HG03442 (cell line): ENCODE results near the gene DPYSL4.

Experiments
- ATAC-seq: cut with Tn5 transposase; IDR thresholded peaks from one replicate; pipeline ENCODE4 v1.9.1; 2021; ENCODE audit warnings: mild to moderate bottlenecking, moderate library complexity; ENCODE audit not compliant: unreplicated experiment

DPYSL4 gene

DNA sequence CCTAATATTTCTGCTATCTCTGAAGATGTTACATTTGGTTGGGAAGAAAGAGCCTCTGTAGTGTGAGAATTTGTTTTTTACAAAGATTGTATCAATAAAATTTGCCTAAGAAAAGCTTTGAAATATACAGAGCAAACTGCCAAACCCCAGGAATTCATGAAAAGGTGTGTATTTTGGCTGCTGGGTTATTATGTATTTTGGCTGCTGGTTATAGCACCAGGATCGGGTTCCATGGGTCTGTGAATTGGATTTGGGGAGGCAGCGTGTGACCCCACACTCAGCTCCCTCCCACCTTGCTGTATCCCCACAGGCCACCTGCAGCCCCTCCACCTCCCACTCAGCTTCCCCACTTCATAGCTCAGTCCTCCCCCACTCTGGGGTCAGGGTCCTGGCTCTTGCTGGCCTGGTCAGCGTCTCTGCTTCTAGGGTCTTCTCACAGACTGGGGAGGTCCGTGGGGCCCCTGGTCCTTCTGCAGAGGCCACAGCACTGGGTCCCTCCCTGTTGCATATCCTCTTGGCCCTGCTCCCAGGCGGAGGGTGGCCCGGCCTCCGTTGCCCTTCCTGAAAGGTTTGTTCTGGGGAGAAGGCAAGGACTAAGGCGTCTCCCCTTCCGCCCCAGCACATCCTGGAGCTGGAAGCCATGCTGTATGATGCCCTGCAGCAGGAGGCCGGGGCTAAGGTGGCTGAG, 24.0 kb upstream of the DPYSL4 start:
- no peak for ATAC-seq

DNA sequence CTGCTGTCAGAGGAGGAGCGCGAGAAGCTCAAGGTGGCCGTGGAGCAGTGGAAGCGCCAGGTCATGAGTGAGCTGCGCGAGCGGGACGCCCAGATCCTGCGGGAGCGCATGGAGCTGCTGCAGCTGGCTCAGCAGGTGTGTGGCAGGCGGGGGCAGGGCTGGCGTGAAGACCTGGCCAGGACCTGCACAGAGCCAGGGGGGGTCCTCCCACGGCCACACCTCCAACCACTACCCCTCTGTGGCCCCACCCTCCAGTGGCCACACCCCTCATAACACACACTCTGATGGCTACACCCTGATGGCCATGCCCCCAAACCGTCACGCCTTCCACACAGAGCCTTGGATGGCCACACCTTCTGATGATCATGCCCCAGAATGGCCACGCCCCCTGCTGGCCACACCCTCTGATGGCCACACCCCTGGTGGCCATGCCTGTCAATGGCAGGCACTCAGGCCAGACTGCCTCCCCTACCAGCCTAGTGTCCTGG, 23.4 kb upstream of the DPYSL4 start:
- peak; percentile 54 for ATAC-seq

DNA sequence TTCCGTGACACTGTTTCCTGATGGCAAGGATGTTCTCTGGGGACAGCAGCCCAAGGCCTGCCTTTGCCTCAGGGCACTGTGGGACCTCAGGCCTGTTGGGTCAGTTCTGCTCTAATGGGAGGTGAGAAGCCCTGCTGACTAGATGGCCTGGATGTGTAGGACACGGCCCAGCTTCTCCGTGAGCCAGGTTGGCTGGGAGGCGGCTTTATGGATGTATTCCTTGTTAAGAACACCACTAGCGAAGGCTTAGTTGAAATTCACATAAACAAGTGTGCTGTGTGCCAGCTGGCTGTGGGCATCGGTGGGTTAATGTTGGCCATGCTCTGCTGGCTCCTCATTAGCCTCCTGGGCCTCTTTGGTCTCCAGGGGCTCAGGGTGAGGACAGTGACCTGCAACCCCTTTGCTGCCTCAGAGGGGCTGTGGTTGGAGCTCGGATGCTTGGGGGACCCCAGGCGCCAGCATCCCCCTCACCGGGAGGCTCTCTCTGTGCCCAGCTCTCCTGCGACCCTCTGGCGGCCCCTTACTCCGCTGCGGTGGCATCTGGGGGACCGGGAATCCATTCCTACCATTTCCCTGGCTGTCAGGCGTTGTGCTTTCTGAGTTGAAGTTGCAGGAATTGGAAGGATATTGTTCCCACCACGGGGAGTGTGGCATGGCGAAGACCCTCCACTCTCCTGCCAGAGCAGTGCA, 22.8 kb upstream of the DPYSL4 start:
- ATAC-seq: no peak

DNA sequence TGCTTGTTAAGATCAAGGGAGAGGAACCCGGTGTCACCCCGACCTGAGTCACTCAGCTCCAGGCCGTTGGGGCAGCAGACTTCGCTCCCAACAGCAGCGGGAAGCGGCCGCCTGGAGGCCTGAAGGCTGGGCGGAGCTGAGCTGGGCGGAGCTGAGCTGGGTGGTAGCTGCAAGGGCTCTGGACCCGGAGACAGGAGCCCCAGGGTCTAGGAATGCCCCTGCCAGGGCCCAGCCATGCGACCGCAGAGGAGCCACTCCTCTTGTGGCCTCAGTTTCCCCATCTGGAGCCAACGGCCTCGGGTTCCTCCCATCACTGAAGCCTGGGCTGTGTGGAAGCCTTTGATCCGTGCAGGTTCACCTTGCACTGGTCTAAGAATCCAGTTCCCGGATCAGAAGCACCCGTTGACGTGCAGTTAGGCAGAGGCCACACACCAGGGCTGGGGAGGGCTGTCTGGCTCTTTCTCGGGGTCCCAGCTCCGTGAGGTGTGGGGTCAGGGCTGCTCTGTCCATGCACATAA, 21.9 kb upstream of the DPYSL4 start:
- ATAC-seq: no peak

DNA sequence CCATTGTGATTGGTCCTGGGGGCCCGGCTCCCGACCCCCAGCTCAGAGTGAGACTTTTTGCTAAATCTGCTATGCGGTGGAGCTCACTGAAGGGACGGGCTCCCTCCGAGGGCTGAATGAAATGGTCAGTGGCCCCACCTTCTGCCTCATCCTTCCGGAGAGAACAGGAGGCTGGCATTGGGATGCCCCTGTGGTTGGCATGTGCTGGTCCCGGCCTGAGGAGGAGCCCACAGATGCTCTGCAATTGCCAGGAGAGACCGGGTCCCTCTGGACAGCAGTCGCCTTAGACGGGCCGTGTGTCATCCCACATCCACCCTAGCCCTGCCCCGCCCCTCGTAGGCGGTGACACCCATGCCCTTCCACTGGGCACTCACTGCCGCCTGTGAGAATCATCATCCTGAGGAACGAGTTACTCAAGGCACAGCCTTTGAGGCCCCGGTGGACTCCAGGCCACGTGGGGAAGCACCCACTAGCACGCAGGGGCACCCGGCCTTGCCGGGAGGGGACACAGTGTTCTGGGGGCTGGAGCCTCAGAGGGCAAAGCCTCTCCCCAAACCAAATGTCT, 21.2 kb upstream of the DPYSL4 start:
- ATAC-seq: no peak

DNA sequence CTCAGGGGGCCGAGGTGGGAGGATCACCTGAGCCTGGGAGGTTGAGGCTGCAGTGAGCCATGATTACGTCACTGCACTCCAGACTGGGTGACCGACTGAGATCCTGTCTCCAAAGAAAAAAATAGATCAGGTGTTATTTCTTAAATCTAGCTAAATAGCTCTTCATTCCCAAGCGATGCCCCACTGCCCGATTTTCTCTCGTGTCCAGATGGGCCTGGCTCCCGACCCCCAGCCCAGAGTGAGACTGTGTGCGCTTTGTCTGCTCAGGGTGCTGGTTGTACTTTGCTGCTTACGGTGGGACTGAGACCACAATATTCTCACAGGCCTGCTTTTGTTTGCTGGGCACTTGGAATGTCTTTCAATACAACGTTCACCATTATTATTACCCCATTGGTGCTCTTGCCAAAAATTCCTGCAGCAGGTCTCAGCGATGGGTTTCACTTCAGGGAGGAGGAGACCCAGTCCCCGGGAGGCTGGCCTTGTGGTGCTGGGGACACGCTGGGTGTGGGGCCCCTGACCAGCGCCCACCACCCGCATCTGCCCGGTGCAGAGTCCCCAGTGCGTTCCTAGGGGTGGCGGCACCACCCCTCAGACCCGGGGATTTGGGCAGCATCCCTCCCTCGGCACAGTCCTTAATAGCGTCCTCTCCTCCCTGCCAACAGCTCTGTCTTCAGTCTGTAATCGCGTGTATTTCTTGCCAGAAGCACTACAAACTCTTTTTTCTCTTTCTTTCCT, 20.4 kb upstream of the DPYSL4 start:
- ATAC-seq: no peak

DNA sequence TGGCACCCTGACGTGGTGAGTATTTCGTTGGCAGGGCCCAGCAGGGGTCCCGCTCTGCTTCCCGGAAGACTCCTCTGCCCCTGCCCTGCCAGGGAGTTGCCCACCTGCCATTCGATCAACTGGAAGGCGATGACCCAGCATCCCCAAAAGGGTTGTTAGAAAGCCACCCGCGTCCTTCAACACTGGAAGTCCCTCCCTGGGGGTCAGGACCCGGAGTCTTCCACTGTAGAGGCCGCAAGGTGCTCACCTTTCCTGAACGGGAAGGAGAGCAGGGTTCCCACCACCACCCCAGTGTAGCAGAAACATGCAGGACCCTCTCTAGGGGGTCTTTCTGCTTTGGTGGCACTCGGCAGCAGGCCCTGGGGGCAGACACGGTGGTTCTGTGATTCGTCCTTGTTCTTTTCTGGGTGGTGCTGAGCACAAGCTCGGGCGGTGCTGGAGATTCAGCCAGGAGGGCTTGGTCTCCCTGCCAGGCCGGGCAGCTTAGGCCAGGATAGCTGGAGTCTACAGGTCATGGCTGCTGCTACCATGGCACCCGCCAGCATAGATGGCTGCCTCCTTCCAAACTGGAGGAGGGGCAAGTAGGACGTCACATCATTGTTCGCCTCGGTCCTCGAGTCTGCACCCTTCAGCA, 19.6 kb upstream of the DPYSL4 start:
- no peak for ATAC-seq

DNA sequence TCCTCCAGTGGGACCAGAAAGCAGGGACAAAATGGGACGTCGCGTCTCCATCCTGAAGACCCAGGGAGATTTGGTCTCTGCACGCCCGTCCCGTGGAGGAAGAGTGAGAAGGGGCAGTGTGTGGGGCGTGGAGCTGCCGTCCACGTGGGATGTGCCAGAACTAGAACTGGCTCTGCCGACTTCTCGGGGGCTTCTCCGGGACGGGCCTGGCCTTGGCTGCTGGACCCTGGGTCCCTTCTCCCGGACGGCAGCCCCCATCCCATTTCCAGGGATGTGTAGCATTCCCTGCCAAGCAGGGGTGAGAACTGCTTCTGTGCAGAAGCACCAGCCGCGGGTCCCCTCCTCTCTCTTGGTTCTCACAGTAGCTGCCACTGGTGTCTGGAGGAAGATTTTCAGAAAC, 18.8 kb upstream of the DPYSL4 start:
- ATAC-seq: no peak

DNA sequence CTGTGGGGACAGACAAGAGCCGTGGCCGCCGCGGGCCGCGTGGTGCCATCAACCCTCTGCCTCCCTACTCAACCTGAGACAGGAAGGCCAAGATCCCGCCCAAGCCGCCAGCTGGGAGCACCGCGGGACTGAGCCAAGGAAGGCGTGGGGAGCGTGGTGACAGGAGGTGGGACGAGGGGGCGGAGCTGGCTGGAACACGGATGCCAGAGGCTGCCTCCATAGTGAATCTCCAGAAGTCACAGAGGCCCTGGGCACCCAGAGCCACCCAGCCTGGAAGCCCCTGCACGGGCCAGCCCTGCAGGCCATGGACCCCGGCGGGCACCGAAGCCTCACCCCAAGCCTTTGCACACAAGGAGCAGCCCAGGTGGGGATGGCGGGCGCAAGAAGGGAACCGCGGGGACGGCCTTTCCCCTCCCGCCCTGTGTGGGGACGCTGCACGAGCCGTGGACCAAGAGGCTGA, 18.1 kb upstream of the DPYSL4 start:
- ATAC-seq: no peak

DNA sequence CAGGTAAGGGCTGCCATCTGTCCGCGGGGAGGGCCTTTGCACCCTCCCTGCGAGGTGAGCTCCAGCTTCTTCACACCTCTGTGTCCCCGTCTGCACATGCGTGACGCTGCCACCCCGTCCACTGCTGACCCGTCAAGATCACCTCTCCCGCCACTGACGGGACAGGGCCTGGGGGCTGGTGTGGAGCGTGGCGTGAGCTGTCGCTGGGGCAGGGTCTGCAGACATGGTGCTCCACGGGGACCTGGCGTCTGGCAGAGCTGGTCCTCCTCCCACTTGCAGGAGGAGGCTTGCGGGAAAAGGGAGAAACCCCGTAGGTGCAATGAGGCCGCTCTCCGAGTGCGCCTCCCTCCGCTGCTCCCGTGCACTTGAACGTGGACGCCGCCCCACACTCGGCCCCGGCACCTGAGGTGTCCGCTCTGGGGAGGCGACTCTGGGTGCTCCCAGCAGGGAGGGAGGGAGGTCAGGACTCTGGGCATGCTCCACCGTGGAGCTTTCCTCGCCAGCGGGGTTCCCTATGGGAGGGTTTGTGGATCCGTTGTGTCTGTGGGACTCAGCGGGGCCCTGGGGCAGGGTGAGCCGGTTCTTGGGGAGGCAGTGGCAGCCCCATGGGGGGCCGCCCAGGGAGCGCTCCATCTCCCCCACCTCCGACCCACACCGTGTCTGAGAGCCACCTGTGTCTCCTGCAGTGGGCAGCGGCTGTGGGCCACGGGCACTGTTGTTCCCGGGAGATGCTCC, 17.6 kb upstream of the DPYSL4 start:
- ATAC-seq: no peak

DNA sequence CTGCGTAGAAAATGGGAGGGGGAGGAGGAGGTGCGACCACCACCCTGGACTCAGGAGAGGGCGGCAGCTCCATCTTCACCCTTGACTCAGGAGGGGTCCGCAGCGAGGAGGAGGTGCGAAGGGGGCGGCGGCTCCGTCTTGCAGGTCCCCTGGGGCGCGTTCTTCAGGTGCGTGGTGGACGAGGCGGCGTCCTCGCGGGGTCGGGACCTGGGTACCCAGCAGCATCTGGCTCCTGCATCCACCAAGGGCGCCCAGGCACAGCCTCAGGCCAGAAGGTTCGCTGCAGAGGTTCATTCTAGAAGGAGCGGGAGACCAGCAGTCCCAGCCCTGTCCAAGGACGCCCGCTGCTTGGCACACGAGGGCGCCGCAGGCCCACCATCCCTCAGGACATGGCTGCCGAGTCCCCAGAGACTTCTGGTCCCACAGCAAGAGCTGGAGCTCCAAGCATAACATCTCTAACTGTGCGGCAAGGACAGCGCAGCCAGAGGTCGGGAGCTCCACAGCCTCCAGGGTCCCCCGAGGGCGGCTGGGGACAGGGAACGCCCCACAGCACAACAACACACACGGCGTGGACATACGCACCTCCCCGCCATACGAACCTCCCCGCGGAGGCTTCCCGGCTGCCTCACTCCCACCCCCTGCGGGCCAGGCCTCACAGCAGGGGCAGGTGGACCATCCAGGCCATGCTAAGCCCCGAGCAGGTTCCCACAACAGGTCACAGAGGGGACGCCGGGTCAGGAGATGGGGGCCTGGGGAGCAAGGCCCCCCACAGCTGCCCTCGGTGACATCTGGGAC, 16.8 kb upstream of the DPYSL4 start:
- ATAC-seq: no peak

DNA sequence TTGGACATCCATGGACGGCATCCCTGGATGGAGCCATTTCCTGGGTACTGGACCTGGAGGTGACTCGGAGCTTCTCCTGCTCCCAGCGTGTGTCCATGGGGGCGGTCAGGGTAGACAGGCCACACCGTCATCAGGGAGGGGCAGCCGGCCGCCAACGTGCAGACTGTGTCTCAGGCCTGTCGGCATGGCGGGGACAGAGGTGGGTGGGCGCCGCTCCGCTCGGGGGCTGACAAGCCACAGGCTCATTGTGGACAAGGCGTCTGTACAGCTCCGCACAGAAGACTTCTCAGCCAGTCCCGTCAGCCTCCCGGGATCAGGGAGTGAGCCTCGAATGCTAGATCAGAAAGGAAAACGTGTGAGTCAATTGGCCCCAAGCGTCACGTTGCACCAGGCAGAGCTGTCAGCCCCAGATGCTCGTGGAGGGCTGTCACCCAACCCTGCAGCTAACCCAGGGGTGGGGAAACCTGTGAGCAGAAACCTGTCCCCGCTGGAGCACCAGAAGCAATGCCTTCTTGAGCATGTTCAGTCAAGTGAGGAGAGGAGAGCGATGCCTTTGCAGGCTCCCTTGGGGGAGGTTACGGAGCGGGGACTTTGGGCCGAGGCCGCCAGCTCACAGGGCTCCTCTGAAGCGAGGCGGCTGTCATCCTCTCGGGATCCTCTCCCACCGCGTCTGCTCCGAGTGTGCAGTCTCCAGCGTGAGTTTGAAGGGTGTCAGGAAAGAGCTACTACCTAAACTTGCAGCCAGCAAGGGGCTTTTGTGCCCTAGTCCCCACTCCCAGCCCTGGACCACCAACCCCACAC, 16.0 kb upstream of the DPYSL4 start:
- ATAC-seq: no peak

DNA sequence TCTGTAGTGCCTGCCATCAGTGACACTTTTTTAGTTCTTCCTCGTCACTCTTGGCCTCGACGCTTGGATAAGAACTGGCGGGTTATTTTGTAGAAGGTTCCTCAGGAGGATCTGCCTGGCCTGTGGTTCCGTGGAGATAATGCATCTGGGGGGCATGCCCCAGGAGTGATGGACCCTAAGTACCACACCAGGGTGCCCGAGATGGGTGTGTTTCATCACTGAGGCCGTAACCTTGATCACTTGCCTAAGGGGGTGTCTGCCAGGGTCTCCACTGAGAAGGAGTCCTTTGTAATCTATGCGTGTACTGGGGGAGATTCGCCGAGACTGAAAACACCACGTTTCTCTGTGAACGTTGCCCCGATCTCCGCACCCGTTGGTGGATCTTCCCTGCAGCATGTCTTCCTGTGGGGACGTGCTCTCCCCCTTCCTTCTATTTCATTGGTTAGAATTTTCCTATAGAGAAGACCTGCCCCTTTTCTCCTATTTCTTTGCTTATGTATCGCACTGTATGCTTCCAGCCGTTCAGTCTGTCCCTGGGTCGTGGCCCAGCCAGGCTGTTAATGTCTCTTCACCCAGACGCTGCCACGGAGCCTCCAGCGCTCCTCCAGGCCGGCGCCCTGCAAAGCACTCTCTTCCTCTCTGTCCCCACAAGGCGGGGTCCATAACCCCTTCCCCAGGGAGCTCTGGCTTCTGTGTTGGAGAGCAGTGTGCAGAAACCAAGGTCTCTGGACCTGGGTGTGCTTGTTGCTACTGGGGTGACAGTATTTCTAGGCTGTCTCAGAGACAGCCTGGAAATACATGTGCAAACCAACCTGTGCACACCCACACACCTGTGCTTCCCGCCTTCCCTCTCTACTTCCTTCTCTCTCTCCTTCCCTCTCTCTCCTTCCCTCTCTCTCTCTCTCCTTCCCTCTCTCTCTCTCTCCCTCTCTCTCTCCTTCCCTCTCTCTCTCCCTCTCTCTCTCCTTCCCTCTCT, 14.4 kb upstream of the DPYSL4 start:
- no peak for ATAC-seq

DNA sequence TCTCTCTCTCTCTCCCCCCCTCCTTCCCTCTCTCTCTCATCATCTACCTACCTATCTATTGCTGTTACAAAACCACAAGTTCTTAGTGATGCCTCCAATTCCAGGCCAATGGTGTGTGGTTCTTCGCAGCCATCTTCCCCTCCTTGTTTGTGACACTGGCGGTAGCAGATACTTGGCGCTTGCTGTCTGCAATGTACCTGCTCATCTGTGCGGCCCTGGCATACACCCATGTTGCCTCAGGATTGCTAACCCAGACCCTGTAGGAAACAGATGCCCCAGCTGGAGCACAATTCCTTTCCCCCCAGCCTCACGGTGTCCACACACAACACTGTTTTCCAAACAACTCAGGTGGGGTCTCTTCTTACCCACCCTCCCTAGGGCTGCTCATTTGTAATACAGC, 13.6 kb upstream of the DPYSL4 start:
- ATAC-seq: no peak

DNA sequence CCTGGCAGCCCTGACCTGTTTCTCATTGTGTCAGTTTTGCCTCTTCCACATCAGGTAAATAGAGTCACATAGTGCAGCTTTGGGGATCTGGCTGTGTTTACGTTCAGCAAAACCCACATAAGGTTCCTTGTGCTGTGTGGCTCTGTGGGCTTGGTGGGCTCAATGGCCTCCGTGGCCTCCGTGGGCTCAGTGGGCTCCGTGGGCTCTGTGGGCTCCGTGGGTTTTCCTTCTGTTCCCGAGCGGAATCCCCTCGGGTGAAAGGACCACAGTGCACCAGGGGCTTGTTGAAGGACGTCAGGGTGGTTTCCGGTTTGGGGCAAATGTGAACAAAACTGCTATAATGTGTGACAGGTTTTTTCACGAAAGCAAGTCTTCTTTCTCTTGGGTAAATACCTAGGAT, 12.5 kb upstream of the DPYSL4 start:
- no peak for ATAC-seq

DNA sequence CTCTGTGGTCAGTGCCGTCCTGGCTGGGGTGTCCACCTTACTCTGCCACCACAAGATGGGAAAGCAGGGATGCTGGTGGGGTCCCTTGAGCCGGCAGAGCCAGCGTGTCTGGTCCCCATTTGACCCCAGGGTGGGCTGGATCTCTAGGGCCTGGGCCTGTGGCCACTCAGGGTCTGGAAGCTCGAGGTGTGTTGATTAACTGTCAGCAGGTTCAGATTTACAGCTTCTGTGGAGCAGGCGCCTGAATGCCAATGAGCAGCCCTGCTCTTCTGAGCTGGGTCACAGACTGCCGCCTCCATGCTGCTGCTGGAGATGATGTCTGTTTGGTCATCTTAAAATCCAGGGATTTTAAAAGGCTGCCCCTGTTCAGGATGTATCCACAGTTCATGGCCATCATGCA, 11.3 kb upstream of the DPYSL4 start:
- ATAC-seq: no peak

DNA sequence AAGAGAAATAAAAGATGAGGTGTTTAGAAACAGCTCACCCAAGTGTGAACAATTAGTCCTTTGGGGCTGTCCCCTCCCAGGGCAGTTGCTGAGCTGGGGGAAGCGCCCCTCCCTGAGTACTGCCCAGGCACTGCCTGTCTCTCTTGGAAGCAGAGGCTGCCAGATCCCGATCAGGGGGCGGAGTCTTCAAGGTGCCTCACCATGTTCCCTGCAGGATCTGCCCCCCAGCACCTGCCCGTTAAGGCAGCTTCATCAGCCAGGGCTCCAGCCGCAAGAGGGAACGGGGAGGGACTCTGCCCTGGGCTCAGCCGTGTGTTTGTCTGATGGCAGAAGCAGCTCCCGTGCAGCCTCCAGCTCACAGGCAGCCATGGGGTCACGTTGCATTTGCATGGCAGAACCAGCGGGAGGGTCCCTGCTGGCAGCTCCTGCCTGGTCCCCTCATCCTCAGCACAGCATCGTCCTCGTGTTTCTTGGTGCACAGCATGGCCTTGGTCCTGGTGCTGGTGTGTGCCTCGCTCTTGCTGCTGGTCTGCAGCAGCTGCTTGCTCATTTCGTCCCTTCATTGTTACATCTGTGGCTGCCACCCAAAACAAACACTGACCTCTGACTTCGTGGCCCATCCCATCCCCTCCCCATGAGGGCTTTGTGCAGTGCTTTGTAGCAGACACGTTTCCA, 10.7 kb upstream of the DPYSL4 start:
- ATAC-seq: no peak
